GM21737 (cell line): ENCODE data around the gene MRPL43.

Source experiments
- ATAC-seq: cut with Tn5 transposase; IDR thresholded peaks from one replicate; pipeline ENCODE4 v1.9.1; 2021; ENCODE audit warnings: mild to moderate bottlenecking, moderate library complexity; ENCODE audit not compliant: unreplicated experiment

The MRPL43 gene

DNA sequence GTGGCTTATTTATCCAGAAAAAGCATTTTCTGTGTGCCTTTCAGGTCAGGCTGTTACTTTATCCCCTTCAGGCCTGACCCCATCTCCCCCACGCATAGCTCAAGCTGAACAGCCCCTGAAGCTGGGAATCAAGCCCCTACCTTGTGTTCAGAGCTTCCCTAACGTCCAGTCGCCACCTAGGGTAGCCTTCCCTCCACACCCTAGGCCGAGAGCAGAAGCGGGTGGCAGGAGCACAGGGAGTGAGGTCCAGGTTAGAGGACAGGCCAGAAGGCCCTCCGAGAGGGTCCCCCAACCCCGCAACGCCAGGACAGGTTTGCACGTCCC lies 18.5 kb downstream of the MRPL43 start:
- ATAC-seq = no peak

DNA sequence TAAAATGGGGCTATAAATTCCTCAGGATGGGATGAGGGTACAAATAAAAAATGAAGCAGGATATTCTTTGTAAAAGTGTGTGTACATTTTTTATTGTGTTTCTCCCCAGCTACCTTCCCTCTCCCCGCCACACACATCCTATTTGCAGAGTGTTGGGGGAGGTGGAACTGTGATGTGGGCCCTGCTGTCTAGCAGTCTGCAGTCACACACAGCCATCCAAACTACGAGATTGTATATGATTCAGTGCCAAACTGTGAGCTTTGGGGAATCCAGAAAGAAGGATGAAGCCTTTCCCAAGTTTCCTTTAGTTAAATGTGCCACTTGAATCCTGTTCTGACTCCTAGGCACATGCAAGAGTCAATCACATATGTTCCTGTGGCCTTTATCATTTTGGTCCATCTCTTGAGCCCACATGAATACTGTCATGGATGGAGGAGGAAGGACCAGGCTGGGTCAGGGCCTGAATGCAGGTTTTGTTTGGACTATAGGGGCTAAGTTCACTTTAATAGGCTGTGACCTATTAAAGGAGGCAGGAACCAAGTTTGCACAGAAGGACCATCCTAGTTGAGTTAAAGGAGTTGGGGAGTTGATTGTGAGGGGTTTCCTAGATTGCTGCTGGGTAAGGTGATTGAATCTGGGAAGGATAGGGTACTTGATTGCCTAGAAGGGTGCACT lies 19.1 kb downstream of the MRPL43 start:
- ATAC-seq = no peak

DNA sequence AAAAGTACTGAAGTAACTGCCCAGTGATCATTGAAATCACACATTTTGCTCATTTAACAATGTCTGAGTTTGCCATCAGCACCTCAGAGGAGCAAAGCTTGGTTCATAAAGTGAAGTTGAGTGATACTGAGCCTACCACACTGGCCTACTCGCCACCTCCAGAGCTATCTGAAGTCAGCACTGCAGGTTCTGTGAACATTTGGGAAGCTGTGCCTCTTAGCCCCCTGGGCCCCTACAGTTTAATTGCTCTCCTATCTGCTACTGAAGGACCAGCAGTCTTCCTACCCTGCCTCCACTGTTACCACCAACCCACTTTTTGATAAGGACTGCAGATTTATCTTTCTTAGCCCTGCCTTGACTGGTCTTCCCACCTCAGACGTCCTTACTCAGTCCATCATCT lies 20.0 kb downstream of the MRPL43 start:
- ATAC-seq = no peak

DNA sequence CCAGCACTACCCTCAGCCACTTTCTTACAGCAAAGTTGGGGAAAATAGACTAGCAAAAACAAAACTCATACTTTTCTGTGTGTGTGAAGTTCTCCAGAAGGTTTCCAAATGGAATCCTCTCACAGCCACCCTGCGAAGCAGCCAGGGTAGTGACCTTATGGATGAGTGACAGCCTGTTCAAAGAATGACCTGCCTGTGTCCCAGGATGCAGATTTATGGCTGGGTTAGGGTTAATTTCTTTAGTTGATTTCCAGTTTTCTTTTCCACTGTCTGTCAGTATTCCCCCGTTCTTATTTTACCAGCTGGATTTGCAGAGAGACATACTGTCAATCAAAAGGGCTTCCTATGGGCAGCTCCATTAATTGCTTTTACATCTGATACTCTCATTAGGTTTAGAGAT lies 20.4 kb downstream of the MRPL43 start:
- ATAC-seq = no peak

DNA sequence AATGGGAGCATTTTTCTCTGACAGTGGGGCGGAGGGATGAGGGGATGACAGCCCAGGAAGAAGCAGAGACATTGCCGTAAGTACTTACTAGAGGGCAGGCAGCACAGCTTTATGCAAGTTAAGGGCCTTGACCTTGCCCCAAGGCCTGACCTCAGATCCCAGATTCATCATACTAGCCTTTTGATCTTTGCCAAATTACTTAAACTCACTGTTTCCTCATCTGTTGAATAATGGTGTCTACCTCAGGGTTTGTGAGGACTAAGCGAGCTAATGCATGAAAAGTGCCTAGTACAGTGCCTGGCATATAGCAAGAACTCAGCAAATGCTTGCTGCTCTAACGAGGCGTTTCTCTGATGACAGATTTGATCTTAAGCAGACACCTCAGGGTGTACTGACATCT lies 21.5 kb downstream of the MRPL43 start:
- ATAC-seq = no peak

DNA sequence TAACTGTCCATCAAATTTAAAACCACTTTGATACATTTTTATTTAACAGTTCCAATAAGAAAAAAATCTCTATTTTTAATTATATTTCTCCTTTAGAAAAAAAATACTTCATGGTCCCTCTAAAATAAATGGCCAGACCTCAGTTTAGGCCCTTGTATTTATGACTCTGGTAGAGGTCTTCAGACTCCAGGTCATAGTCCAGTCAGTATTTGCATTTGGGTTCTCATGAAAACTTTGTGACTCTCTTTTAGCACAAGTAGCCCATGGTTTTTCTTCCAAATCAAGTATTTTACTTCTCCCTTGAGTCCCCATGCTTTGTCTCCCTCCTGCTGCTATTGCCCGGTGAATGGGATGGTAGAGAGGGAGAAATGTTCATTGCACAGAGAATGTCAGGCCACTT lies 23.5 kb downstream of the MRPL43 start:
- no peak for ATAC-seq

DNA sequence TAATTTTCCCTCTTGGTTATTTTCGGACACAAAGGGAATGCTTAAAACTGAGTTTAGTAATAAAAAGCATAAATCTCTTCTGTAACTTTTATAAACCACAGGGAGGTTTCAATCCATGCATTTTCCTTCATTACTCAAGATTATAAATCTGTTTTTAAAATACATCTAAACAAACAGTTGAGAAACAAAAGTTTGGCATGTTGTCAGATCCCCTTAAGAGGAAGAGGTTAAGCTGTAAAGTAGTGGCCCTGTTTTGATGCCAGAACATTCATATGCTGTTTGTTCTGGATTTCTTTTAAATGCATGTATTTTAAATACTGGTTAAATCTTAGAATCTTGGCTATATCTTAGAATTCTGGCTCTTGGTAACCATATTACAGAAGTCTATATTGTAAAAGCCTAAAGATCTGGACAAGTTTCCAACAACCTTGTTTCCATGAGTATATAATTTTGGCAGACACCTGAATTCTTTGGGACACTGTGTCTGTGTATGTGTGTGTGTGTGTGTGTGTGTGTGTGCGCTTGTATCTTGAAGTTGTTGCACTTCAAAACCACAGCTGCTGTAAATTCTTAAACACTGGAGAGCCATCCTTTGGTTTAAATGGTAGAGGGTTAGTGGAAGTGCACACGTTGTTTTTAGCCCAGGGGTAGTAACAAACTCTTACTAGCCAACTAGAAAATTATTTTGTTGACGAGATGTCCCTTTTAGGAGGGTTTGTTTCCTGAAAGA lies 24.8 kb downstream of the MRPL43 start:
- ATAC-seq = no peak

DNA sequence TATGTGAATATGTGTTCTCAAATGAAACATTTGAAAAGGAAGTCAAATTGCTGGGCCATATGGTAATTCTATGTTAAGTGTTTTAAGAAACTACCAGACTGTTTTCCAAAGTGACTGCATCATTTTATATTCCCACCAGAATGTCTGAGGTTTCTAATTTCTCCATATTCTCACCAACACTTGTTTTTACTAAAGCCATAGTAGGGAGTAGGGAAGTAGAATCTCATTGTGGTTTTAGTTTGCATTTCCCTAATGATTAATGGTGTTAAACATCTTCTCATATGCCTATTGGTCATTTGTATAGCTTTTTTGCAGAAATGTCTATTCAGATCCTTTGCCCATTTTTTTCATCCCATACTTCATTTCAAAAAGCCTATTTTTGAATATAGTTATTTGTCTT lies 27.0 kb downstream of the MRPL43 start:
- ATAC-seq = no peak

DNA sequence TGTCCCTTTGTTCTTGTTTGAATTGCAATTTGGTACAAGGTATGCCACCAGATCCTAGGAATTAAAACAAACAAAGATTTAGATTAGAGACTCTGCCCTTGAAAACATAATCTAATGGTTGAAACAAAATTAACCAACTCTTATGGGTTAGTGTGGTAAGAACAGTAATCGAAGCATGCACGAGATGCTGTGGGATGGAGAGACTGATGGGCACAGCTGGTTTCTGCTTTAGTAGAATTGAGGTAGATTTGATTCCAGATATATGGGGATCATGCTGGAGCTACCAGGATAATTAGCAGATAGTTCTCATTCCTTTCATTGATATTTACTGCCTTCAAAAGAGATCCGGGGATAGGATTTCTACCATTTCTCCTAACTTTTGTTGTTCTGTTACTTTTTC lies 38.4 kb downstream of the MRPL43 start:
- ATAC-seq = no peak

DNA sequence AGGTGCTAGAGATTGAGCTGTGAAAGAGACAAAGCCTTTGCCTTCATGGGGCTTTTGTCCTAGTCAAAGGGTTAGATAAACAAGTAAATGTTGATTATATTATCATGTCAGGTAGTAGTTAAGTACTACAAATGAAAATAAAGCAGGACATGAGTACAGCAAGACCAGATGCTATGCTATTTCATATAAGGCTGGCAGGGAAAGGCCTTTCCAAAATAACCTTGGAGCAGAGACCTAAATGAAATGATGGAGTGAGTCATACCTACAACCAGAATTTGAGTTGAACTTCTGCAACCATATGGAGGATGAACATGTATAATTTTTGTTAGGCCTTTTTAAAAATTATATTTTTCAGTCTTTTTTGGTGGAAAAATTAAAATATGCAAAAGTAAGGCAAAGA lies 41.5 kb downstream of the MRPL43 start:
- no peak for ATAC-seq

DNA sequence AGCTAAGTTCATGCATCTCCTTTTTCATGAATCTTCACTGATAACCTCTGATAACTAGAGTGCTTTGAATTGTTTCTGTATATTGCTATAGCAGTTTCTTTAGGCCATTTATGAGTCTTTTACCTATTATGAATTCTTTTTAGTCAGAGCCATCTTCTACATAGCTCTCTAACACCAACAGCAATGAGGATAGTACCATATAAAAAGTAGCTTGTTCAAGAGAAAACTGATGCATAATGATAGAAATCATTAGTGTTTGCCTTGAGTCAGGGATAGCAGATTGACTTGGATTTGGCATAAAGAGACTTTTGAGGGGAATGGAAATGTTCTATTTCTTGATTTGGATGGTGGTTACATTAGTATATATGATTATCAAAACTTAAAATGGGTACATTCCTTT lies 43.8 kb downstream of the MRPL43 start:
- ATAC-seq = no peak

DNA sequence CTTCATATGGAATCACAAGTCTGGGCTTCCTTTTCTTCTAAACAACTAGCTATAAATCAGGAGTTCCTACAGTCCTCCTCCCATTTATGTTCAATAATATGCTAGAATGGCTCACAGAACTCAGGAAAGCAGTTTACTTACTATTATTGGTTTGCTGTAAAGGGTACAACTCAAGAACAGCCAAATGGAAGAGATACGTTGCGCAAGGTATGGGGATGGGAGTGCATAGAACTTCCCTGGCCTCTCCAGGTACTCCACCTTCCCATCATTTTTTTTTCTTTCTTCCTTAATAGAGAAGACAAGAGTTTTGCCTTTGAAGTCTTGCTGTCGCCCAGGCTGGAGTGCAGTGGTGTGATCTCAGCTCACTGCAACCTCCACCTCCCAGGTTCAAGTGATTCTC lies 45.1 kb downstream of the MRPL43 start:
- no peak for ATAC-seq

DNA sequence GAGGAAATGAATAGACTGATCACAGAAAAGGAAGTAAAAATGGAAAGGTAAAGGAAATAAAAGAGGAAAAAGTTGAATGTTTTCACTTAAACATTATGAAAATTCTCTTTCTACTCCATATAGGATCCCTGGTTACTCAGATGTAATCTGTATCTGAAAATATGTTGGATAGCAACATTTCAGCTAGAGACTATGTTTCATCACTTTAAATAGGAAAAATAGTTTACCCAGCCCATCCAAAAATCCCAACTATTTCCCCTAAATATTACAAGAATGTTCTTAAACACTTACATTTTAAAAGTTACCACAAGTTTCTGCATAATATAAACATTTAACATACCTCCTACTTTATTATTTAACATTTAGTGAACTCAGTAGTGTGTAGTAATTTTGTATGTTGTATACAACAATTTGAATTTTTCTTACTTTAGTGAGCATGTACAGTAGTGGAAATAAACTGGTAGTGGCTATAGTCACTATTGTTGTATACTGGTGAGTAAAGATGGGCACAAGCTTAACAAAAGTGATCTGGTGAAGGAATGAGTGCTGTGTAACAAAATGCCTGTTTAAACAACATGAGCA lies 47.4 kb downstream of the MRPL43 start:
- ATAC-seq = no peak
